PC-9 (cell line): Measurements from ENCODE around the gene SUZ12.

ENCODE experiments used
- CTCF ChIP-seq: fragments of 200-600 bp; sonication (generic); conservative IDR thresholded peaks from 2 replicates; pipeline ENCODE4 v1.6.1; 2017; ENCODE audit warnings: mixed run types, antibody characterized with exemption, mild to moderate bottlenecking, moderate library complexity
- EZH2 ChIP-seq: fragments of 200-600 bp; sonication (generic); IDR thresholded peaks from 2 replicates; pipeline ENCODE4 v1.8.0; 2017; ENCODE audit warnings: antibody characterized with exemption, low read depth

- TF ChIP-seq CTCF: no peak
- no peak for TF ChIP-seq EZH2
These were observed 34.1 kb upstream of the SUZ12 start for GRCh38 chr17:31902693-31903092.
